RKO (cell line): ENCODE results near the gene MAP4K2.
A peak's percentile ranks its signal among the peaks of the same experiment; 100 is the strongest.

ENCODE experiments used
- DNase-seq: peaks from one replicate; pipeline ENCODE4 v3.0.0-alpha.2; 2016; ENCODE audit warnings: low spot score

MAP4K2 gene

DNA sequence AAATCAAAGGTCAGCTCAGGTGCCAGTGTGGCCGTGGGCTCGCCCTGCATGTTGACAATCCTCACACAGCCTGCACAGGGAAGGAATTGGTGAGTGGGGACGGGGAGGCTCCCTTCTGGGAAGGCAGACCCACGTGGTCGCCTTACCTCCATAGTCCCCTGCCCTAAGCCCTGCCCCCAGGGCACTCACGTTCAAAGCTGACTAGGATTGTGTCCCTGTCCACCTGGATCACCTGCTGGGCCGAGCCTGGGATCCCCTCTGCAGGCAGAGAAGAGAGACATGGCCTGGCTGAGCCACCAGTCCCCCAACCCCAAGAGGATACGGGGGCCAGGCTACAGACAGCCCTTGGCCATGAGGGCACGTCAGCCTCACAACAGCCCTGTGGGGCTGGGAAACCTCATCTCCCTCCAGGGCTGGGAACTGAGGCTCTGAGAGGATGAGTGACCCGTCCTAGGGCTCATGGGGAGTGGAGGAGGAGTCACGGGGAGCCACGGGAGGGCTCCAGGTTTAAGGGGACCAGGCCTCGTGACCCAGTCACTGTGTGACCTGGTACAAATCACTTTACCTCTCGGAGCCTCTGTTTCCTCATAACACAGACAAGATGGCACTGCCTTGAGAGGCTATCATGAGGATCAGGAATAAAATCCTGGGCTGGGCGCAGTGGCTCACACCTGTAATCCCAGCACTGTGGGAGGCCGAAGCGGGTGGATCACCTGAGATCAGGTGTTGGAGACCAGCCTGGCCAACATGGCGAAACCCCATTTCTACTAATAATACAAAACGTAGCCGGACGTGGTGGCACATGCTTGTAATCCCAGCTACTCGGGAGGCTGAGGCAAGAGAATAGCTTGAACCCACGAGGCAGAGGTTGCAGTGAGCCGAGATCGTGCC is 12.6 kb downstream of the MAP4K2 start:
- no peak for DNase-seq

DNA sequence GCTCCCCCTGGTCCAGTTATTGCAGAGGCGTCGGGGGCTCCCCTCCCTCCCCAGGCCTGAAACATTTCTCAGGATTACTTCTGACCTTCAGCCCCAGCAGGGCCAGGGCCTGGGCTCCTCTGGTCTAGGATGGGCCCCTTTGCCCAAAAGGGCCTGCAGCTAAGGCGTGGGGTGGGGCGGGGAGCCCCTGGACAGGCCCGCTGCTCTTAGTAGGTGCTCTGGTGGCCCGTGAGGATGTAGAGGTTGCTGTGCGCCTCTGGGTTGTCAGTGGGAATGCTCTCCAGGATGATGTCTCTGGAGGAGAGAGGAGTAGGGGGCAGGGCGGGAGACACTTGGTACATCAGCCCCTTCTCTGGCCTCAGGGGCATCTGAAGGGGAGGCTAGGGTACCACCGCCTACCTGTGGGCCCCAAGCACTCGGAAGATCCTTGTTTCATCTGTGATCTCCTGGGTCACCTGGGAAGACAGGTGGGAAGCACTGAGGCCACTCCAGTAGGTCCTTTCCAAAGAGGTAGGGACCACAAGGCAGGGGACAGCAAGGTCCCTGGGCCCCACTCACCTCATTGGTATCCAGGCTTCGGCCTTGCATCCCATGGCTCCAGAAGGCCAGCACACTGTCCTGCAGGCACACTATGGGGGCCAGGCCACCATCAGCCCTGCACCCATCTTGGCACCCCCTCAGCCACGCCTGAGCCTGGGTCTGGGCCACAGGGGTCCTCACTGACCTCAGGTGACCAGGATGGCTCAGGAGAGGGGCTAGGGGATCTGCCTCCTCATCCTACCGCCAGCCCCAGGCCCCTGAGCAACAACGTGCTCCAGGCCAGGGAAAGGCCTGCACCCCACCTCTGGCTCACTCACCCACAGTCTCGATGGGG is 13.4 kb downstream of the MAP4K2 start:
- DNase-seq = no peak

DNA sequence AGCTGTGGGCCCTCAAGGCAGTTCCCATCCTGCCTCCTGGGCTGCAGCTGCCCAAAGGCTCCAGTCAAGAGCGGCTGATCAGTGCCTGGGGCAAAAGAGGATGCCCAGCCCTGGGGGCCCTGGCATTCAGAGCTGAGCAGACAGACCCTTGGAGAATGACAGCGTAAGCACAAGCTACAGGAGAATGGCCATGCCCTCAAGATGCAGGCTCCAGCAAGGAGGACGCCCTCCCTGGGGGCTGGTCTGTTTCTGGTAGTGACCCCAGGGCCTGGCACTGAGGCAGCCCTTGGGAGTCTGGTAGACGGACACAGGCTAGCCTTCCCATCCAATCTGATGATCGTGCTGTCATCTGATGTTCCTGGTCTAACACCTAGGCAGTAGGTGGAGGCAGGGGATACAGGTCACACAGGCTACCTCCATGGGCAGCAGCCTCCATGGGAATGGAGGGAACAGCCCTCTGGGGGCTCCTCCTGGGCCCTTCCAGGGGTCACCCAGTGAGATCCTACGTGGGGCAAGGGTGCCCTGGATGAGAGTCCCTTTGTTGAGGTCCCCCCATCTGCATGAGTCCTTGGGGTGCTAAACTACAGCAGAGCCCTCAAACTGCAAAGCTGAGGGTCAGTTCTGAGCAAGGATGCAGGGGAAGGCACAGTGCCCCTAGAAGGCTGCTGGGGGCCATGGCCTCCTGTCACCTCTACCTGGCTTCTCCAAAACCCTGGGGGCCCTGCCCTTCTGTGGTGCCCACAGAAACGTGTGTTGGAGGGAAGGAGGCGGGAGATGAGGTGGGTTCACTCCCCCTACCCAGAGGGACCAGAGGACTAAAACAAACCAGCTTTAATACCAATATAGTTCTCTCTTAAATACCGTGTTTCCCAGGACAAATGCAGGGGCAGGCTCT is 14.4 kb downstream of the MAP4K2 start:
- DNase-seq = no peak

DNA sequence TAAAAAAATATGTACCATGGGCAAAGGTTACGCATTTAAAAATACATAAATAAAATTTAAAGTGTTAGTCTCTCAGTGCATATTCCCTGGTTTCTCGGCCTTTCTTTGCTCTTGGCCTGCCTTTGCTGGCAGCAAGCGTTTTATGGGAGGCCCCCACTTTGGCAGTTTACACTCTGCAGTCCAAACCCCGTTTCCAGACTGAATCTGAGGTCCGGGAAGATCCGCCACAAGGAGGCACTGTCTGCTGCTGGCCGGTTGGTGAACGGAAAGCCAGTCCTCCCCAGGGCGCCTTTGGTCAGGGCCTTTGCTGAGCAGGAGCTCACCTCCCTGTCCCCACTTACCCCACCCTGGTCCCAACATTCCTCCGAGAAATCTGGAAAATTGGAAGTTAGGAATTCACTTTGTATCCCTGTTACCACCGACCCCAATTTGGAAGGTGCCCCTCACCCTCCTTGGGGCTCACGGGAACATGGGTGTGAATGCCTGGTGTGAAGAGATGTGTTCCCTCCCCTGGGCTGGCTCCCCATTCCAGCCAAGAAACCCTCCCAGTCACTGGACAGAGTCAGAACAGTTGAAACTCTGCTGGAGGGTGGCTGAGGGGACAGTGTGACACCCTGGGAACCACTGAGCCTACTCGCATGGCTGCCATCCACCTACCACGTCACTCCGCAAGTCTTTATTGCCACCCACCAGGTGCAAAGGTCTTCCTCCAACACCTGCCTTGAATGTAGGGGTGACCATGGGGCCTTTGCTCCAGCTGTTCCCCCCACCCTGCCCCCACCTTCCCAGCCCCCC is 15.3 kb downstream of the MAP4K2 start:
- DNase-seq = no peak

DNA sequence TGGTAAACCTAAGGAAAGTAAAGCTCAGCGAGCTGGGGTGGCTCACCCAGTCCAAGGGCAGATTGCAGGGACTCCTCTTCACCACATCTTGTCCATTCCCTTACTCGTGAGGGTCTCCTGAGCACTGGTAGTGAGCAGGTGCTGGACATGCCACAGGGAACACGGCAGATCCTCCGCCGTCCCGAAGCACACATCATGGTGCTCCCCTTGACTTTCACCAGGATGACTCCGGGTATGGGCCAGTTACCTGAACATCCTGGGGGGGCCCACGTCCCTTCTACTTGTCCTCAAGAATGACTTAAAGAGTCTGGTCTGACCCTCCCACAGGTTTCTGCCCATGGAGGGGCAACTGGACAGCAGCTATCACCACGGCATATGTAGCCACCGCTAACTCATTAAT is 16.7 kb downstream of the MAP4K2 start:
- DNase-seq = no peak

DNA sequence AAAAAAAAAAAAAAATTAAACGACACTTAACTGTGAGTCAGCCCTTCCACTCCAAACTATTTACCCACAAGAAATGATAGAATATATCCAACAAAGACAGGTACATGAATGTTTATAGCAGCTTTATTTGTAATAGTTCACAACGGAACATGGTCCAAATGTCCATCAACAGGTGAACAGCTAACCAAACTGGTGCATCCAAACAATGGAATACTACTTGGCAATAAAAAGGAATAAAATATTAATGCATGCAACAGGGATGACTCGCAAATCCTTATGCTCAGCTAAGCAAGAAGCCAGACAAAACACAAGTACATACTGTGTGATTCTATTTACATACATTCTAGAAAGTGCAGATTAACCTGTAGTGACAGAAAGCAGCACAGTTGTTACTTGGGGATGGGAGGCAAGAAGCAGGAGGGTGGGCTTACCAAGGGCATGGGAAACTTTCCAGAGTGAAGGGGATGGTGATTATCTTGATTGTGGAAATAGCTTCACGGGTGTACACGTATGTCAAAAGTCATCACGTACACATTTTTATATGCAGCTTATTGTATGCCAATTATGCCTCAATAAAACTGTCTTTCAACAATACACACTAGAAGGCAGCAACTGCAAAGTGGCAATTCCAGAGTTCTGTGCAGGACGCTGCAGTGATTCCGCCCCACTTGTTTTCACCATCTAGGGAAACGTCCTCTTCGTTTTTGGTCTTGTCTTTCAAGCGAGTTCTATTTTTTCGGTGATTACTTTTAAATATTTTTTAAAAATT is 18.0 kb downstream of the MAP4K2 start:
- no peak for DNase-seq

DNA sequence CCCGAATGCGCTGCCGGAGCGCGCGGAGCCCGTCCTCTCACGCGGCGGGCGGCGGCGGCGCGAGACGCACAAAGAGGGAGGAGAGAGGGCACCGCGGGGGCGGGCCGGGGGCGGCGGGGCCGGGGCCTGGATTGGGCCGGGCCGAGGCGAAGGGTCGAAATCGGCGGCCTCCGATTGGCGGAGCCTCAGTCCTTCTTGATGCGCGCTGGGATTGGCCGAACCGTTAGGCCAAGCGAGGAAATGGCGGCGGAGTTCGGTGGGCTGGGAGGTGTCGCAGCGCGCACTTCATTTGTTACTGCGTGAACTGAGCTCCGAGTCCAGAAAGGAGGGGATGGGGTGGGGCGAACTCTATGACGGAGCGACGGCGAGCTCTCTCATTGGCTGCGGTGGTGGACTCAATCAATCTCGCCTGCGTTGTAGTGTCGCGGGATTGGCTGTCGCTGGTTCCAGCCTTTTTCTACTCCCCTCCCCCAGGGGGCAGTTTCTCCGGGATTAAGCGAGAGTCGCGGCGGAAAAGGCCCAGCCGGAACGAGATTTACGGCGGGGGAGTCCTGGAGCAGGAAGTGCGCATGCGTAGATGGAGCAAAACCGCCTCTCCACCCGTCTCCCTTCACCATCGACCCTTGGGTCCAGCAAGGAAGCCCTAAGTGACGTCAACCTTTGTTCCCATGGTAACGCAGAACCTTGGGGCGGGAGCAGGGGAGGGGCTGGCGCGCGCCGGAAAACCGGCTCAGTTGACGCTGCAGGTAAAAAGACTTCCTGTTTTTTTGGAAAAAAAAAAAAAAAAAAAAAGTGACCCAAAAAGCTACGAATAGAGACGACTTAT is 24.3 kb downstream of the MAP4K2 start, which contains the start of gene SF1:
TSS of gene SF1 (minus strand) at position 70 of the 826 bp plus-strand sequence. CDS start 150 bp downstream, outside the sequence.
- DNase-seq = peak; percentile 99

DNA sequence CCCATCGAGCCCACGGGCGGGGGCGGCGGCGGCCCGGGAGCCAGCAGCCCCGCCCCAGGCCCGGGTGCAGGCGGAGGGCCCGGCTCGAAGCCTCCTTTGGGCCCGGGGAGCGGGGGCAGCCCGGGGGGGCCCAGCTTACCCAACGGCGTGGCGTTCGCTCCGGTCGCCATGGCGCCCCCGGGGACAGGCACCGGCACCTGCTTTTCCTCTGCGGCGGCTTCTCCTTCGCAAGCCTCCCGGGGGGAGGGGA is 24.9 kb downstream of the MAP4K2 start:
- DNase-seq = no peak

DNA sequence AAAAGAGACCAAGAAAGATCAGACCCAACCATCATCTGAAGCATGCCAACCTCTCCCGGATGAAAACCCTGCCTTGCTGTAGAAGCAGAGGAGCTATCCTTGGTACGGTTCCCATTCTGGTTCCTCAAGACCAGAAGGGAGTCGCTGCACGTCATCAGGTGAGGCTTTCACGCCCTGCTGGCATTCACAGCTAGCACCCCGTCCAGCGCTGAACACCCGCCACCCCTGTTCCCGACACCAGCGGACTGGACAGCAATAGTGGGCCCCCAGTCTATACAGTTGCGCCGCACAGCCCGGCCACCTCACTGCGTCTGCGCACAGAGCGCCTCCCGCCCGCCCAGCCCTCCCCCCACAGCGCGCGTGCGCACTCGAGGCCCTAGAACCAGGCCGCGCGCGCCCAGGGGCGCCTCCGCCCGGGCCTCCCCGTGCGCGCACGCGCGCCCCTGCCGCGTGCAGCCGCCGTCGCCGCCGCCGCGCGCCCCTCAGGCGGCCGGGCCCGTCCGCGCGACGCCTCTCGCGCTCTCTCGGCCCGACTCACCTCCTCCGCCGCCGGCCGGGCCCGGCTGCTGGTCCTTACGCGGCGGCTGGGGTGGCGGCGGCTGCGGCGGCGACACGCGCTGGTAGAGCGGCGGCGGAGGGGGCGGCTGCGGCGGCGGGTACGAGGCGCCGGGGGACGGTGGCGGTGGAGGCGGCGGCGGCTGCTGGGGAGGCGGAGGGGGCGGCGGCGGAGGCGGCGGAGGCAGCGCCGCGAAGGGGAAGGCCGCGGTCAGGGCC is 25.4 kb downstream of the MAP4K2 start:
- peak; percentile 79 for DNase-seq

DNA sequence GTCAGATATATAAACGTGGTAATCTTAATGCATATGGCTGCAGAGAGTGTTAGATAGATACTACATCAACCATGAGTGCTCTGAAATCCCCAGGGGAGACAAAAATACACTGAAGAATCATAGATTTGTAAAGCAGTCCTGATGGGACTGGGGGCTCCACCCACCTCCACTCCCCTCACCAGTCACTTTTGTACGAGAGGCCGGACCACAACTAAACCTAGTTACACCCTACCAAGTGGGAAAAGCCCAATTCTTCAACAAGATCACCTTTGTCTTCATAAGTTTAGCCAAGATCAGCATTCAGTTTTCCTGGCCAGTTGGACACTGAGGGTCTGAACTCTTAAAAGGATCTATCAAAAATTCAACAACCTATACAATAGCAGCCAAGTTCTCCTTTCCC is 26.1 kb downstream of the MAP4K2 start:
- DNase-seq = no peak

DNA sequence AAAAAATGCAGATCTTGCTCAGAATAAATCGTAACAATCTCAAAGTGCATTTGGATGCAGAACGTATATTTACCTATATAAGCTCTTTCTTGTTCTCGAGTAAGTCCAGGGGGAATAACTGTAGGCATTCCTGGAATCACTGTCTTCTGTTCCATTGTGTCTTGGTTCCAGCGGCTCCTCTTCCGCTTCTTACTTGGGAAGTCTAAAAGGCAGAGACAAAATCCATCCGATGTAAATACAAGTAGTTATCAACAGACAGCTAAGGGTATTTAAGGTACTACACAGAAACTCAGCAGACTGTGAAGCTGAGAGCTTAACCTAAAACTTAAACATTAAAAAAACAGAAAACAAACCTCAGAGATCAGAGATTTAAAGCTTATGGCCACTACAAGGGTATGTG is 26.6 kb downstream of the MAP4K2 start:
- no peak for DNase-seq

DNA sequence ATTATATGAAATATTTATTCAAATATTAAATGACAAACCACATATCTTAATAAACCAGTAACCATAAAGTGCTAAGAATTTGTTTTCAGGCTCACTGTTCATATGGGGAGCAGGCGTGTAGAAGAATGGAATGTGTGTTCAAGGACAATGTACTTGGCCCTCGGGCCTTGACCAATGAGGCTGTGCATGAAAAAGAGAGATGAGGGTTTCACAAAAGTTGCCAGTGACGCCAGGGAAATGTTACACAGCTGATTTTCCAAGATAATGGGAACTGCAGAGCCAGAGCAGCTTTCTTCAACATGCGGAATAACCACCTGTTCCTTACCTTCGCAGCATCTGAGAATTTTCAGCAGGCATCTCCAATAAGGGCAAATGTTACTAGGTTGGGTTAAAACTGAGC is 28.9 kb downstream of the MAP4K2 start:
- DNase-seq = no peak

DNA sequence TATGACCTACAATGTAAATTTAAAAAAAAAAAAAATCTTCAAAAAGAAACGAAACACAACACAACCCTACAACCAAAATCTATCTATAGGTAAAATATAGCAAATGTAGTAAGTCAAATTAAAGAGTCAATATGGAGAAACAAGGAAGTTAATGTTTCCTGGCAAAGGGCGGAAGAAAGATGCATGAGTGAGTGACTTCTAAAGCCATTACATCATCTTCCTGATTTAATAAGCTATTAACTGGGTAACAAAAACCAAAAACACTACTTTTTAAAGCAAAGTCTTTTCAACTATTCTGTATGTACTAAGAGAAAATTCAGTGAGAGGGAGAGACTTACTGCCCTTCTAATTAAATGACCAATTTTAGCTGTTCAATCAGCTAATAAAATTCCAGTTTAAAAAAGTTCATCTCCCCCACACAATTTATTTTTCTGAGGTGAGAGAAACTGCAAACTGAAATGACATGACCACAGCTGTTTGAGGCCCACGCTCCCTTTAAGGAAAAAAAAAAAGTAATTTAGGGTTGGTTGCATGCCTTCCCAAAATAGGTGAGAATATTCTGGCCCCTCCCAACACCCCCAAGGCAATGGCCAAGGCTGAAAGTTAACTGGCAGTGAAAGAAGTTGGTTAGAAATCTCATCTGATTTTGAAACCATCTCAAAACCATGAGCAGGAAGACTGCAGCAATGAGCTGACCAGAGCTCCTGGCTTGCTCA is 30.6 kb downstream of the MAP4K2 start:
- DNase-seq = no peak

DNA sequence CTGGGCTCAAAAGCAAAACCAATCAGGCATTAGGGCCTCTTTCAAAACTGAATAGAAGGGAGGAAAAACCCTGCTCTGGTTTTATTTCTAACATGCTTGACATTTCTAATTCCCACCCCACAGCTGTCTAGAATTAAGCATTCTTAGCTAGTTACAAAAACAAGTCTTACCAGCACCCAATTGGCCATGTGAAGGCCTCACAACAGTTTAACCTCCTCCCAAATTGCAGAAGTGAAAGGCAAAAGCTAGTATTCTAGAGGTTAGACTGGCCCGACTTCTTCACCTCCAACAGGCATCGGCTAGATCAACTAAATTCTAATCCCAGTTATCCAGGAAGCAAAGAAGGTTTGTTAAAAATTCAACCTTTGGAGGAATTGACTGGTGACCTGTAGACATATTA is 31.2 kb downstream of the MAP4K2 start:
- DNase-seq = no peak

DNA sequence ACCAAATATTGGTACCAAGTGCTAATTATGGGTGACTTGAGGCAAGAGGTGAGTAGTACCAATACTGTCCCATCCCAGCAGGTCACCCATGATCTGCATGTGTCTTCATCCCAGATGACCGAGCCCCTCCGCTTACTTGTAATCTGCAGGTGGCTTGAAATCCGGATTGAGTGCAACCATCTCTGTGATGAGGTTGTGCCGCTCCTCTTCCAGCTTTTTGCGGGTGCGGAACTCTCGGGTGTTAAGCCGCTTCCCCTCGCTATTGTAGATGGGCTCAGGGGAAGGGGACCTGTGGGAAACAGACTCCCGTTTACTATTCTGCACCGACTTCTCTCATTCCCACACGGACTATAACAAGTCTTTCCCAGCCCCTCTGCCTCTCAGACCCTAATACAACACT is 32.9 kb downstream of the MAP4K2 start:
- no peak for DNase-seq

DNA sequence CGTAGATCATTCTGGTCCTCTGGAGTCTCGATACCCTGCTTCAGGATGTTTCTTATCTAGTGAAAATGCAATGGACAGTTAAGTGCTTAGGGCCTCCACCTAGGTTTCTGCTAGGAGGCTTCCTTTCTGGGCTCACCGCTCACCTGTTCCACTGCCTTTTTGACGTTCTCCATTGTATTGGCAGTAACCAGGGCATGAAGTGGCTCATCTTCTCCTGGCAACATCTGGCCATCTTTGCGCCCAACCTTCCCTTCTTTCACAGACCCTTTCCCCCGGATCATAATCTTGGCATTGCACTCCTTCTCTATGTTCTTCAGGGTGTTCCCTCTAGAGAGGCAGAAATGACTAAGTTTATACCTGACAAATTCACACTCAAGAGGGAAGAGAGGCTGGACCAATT is 33.7 kb downstream of the MAP4K2 start:
- DNase-seq = no peak

DNA sequence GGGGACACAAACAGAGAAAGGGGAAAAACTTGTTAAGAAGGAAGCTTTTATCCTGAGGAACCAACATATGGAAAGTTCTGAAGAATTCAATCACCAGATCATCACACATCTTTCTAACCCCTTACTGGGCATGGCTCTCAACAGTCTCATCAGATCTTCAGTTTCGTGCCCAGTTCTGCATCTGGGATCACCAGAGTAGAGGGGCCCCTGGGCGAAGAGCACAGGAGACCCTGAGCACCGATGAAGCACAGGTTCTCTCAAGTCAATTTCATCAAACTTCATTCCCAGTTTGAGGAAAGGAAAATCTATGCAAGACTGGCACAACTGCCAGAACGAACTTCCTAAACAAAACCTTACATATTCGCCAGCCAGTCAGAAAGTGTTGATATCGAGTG is 34.7 kb downstream of the MAP4K2 start:
- no peak for DNase-seq
